Measurements from ENCODE around the gene NUDT8.

Gene NUDT8

DNA sequence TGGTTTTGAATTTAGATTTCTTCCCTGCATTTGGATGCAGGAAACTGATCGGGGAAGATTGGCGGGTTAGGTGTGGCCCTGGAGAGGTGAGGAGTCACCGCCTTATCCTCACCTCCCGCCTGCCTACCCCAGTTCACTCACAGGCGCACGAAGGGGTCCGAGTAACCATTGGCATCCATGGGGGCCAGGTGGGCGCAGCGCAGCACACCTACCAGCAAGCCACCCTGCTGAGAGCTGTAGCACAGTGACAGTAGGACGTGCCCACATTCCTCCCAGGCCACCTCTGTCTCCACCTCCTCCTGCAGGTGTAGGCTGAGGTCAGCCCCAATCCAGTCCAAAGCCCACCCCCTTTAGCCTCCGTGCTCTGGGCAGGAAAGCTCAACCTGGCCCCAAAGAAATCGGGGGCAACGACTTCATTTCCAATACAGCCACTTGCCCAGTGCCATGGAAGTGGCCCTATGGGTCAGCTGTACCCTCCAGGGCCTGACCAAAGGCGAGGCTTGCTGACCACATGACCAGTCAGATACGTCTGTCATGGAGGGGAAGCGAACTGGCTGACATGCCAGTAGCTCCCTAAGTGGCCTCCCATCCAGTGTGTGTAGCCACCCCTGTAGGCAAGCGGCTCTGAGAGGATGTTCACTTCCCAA, 16.3 kb downstream of the NUDT8 start:
- TF ChIP-seq, protein P1, sequence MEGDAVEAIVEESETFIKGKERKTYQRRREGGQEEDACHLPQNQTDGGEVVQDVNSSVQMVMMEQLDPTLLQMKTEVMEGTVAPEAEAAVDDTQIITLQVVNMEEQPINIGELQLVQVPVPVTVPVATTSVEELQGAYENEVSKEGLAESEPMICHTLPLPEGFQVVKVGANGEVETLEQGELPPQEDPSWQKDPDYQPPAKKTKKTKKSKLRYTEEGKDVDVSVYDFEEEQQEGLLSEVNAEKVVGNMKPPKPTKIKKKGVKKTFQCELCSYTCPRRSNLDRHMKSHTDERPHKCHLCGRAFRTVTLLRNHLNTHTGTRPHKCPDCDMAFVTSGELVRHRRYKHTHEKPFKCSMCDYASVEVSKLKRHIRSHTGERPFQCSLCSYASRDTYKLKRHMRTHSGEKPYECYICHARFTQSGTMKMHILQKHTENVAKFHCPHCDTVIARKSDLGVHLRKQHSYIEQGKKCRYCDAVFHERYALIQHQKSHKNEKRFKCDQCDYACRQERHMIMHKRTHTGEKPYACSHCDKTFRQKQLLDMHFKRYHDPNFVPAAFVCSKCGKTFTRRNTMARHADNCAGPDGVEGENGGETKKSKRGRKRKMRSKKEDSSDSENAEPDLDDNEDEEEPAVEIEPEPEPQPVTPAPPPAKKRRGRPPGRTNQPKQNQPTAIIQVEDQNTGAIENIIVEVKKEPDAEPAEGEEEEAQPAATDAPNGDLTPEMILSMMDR (IDR thresholded peaks at IDR 0.05; ENCODE audit: low read depth, low read length), result no peak
- no peak overlapping the region for H3K4me3 ChIP-seq (ENCODE audit: low read depth, low read length)

DNA sequence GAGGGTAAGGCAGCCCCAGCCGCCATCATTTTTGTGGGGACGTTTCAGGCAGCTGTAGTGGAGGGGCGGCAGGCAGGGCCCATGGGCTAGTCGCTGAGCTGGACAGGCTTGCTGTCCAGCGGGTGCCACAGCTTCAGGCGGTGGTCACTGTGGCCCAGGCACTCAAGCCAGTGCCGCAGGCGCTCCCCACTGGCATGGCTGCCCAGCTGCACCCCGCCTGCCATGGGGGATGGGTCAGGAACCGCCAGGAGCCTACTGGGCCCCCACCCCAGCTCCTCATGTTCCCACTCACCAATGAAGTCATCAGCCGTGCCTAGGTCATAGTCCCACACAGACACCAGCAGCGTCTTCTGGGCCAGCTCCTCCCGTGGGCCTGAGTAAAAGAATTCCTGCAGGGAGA, 17.0 kb downstream of the NUDT8 start:
- no peak overlapping the region for H3K4me3 ChIP-seq (ENCODE audit: low read depth, low read length)
- TF ChIP-seq, protein P1 (IDR thresholded peaks at IDR 0.05; ENCODE audit: low read depth, low read length), result no peak

DNA sequence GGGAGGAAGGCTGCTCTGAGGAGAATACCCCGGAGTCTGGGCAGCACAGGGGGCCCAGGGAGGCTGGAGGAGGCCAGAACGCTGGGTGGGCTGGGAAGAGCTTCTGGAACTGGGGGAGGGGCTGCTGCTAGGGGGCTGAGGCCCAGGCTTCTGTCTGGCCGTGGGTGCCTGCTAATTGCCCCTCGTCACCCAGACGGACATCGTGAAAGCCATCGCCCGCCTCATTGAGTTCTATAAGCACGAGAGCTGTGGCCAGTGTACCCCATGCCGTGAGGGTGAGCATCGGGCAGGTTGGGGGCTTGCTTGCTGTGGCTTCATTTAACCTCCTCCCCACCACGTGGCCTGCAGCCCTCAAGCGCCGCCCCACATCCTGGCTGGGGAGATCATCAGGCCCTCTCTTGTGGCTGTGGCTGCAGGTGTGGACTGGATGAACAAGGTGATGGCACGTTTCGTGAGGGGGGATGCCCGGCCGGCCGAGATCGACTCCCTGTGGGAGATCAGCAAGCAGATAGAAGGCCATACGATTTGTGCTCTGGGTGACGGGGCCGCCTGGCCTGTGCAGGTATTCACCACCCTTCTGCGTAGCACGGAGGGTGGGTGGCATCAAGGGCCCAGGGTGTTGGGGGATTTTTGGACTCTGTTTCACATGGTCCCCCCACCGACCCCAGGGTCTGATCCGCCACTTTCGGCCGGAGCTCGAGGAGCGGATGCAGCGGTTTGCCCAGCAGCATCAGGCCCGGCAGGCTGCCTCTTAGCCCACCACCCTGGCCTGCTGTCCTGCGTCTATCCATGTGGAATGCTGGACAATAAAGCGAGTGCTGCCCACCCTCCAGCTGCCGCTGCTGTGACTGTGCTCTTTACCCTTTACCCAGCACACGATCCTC, 17.8 kb downstream of the NUDT8 start:
- no peak overlapping the region for H3K4me3 ChIP-seq (ENCODE audit: low read depth, low read length)
- TF ChIP-seq, protein P1 (IDR thresholded peaks at IDR 0.05; ENCODE audit: low read depth, low read length), result no peak

DNA sequence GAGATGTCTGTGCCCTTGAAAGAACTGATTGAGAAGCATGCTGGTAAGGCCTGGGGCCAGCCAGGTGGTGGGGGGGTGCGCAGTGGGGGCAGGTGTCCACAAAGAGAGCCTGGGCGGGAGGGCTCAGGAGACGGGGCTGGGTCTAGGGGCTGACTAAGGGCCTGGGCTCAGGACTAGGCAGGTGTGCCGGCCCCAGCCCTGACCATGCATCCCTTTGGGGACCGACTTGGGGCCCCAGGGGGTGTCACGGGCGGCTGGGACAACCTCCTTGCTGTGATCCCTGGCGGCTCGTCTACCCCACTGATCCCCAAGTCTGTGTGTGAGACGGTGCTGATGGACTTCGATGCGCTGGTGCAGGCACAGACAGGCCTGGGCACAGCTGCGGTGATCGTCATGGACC, 18.6 kb downstream of the NUDT8 start:
- TF ChIP-seq, protein P1 (IDR thresholded peaks at IDR 0.05; ENCODE audit: low read depth, low read length), result no peak
- no peak overlapping the region for H3K4me3 ChIP-seq (ENCODE audit: low read depth, low read length)

DNA sequence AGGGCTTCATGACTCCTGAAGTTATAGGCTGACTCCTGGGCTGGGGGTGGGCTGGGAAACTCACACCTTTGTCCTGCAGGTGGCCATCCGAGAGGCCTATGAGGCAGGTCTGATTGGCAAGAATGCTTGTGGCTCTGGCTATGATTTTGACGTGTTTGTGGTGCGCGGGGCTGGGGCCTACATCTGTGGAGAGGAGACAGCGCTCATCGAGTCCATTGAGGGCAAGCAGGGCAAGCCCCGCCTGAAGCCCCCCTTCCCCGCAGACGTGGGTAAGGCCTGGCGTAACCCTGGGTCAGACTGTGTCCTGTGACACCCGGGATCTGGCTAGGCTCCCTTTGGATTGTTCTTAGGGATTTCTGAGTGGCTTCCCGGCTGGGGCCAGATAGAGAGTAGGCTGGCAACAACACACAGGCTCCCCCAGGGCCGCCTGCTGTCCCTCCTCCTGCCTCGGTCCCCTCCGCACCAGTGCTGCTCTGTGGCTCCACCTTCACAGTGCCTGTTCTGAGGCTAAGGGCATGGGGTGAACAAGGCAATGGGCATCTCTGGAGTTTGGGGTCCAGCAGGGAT, 19.4 kb downstream of the NUDT8 start:
- no peak overlapping the region for H3K4me3 ChIP-seq (ENCODE audit: low read depth, low read length)
- TF ChIP-seq, protein P1 (IDR thresholded peaks at IDR 0.05; ENCODE audit: low read depth, low read length), result no peak

DNA sequence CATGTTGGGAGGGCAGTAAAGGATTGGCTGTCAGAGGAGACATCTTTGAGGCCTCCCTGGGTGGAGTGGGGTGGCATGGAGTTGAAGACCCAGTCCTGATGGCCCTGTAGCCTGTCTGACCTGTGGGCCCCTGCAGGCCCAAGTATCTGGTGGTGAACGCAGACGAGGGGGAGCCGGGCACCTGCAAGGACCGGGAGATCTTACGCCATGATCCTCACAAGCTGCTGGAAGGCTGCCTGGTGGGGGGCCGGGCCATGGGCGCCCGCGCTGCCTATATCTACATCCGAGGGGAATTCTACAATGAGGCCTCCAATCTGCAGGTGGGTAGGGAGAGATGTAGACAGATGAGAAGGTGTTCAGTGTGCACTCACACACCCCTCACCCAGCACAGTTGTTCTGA, 20.4 kb downstream of the NUDT8 start:
- H3K4me3 ChIP-seq (ENCODE audit: low read depth, low read length), result no peak overlapping the region
- TF ChIP-seq, protein P1 (IDR thresholded peaks at IDR 0.05; ENCODE audit: low read depth, low read length), result no peak

DNA sequence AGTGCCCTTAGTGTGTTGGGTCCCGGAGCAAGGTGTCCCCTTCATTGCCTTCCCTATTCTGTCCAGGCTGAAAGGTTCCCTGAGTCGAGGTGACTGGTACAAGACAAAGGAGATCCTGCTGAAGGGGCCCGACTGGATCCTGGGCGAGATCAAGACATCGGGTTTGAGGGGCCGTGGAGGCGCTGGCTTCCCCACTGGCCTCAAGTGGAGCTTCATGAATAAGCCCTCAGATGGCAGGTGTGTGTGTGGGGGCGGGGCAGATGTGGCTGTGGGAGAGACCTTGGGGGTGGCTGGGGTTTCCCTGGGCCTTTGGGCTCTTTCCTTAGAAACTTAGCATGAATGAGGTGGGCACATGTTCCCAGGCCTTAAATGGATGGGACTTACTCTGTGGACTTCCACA, 21.3 kb downstream of the NUDT8 start:
- TF ChIP-seq, protein P1 (IDR thresholded peaks at IDR 0.05; ENCODE audit: low read depth, low read length), result no peak
- H3K4me3 ChIP-seq (ENCODE audit: low read depth, low read length), result no peak overlapping the region

Measured in WI38 (cell line).